K562 (cell line): Measurements from ENCODE around the gene EBF4. TPM values are rescaled to one million over a fixed set of nuclear protein-coding genes. Genes with fewer than 3 reads are reported as not detected.

Source experiments
- ATAC-seq: fragments of 200-7000 bp; cut with Tn5 transposase; 3 replicates; pipeline ENCODE4 v1.9.1; 2020; ENCODE audit warnings: moderate library complexity
- BruUV-seq: library from RNA; stranded (reverse); fragments of 400-500 nt; replicated peaks from 2 replicates; lab custom pipeline; 2021; lab: Mats Ljungman, UMichigan
- CTCF ChIA-PET: fragments of 300-600 bp; formaldehyde crosslinking; extraction: SDS; loops from one replicate; lab custom pipeline; 2021; ENCODE audit warnings: low intra/inter-chr PET ratio; lab: Yijun Ruan, JAX
- POLR2A ChIA-PET: fragments of 300-600, 350-650 bp; sonication (Branson Sonifier 250); formaldehyde crosslinking; extraction: SDS; loops from one replicate; lab custom pipeline; 2021; ENCODE audit warnings: antibody characterized with exemption, inconsistent platforms; lab: Yijun Ruan, JAX
- DNase-seq, 4 experiments: peaks; one replicate each; pipeline versions ENCODE4 v3.0.0 to v3.0.0-alpha.2; 2011 to 2018; ENCODE audit warnings: low spot score in 3 of 4, mixed read lengths in 3 of 4; ENCODE audit errors: extremely low read depth in 1 of 4
- FAIRE-seq: peaks from 2 replicates; lab custom pipeline; 2011; peaks lifted over from hg19 to GRCh38; lab: Jason Lieb, UNC
- H2AFZ ChIP-seq: 2 replicates; pipeline ENCODE4 v1.6.0; 2011; ENCODE audit warnings: low read depth, low read length, control low read depth, inconsistent platforms
- H3K27ac ChIP-seq: fragments of 200-600 bp; 3 replicates; pipeline ENCODE4 v1.8.0; 2011; ENCODE audit warnings: low read depth, mild to moderate bottlenecking, control low read depth, inconsistent platforms, low read length, moderate library complexity, mixed read lengths; ENCODE audit errors: extremely low read depth
- H3K27me3 ChIP-seq, 2 experiments: fragments of 300-600 bp in 1 of 2; 2 replicates in 1 of 2; 3 replicates in 1 of 2; pipeline versions ENCODE4 v1.6.0 to v1.8.0; 2011; ENCODE audit warnings: inconsistent platforms in 2 of 2, low read length in 2 of 2, mild to moderate bottlenecking in 1 of 2, mixed read lengths in 1 of 2, moderate library complexity in 1 of 2; ENCODE audit not compliant: control insufficient read depth in 2 of 2, insufficient read depth in 2 of 2
- H3K36me3 ChIP-seq: fragments of 300-600 bp; 3 replicates; pipeline ENCODE4 v1.8.0; 2011; ENCODE audit warnings: mild to moderate bottlenecking, low read length, inconsistent platforms; ENCODE audit not compliant: control insufficient read depth, insufficient read depth
- H3K4me1 ChIP-seq, 2 experiments: fragments of 200-600 bp in 1 of 2; replicated peaks in 1 of 2; 2 replicates in 1 of 2; 3 replicates in 1 of 2; pipeline versions ENCODE4 v1.5.1 to v1.8.0; 2011; ENCODE audit warnings: inconsistent platforms in 2 of 2, low read length in 2 of 2, mild to moderate bottlenecking in 1 of 2, mixed read lengths in 1 of 2, moderate library complexity in 1 of 2; ENCODE audit not compliant: control insufficient read depth in 2 of 2, insufficient read depth in 2 of 2
- H3K4me2 ChIP-seq: 2 replicates; pipeline ENCODE4 v1.6.1; 2011; ENCODE audit warnings: low read length, control low read depth, inconsistent platforms, mixed read lengths; ENCODE audit not compliant: insufficient read depth
- H3K4me3 ChIP-seq: fragments of 200-600 bp; sonication (generic), shearing (Covaris generic); 2 replicates; pipeline ENCODE4 v1.5.1; 2016; ENCODE audit warnings: control low read depth, inconsistent platforms
- H3K79me2 ChIP-seq: fragments of 200-600 bp; 3 replicates; pipeline ENCODE4 v1.8.0; 2011; ENCODE audit warnings: low read length, inconsistent platforms; ENCODE audit not compliant: control insufficient read depth, insufficient read depth
- H3K9ac ChIP-seq, 2 experiments: 2 replicates each; pipeline versions ENCODE4 v1.6.0 to v1.6.1; 2011; ENCODE audit warnings: low read depth in 2 of 2, low read length in 2 of 2, control low read depth in 1 of 2, inconsistent platforms in 1 of 2, mild to moderate bottlenecking in 1 of 2, mixed read lengths in 1 of 2; ENCODE audit not compliant: insufficient read depth in 1 of 2
- H3K9me1 ChIP-seq: one replicate; pipeline ENCODE4 v1.6.0; 2011; ENCODE audit warnings: inconsistent platforms, mild to moderate bottlenecking, low read length, moderate library complexity; ENCODE audit not compliant: control insufficient read depth, insufficient read depth
- H3K9me3 ChIP-seq: replicated peaks from 2 replicates; pipeline ENCODE4 v1.5.1; 2011; ENCODE audit warnings: low read depth, low read length, inconsistent platforms; ENCODE audit not compliant: control insufficient read depth, insufficient read depth
- H4K20me1 ChIP-seq: replicated peaks from 2 replicates; pipeline ENCODE4 v1.6.1; 2011; ENCODE audit warnings: low read length, inconsistent platforms, mixed read lengths; ENCODE audit not compliant: control insufficient read depth, insufficient read depth
- CEBPZ ChIP-seq: fragments of 150-350 bp; IDR thresholded peaks from 2 replicates; pipeline ENCODE4 v1.6.1; 2014; ENCODE audit warnings: low read depth, mild to moderate bottlenecking, low read length, borderline replicate concordance
- CXXC5 ChIP-seq: fragments of 250-450 bp; sonication (Bioruptor Pico); IDR thresholded peaks from 2 replicates; pipeline ENCODE4 v1.8.0; 2022; ENCODE audit warnings: inconsistent platforms, mild to moderate bottlenecking, moderate library complexity
- ETV6 ChIP-seq, 3 experiments: fragments of 150-350 bp in 1 of 3; sonication (generic) in 1 of 3; formaldehyde crosslinking in 1 of 3; IDR thresholded peaks; 2 replicates each; pipeline versions ENCODE4 v1.6.1 to v1.8.0; 2014 to 2022; ENCODE audit warnings: borderline replicate concordance in 2 of 3, low read depth in 2 of 3, antibody characterized with exemption in 1 of 3, low read length in 1 of 3, mild to moderate bottlenecking in 1 of 3, missing genetic modification reagents in 1 of 3
- NUFIP1 ChIP-seq: fragments of 450-650 bp; IDR thresholded peaks from 2 replicates; pipeline ENCODE4 v1.6.1; 2018; ENCODE audit not compliant: partially characterized antibody
- OTX1 ChIP-seq: fragments of 450-650 bp; formaldehyde crosslinking; IDR thresholded peaks from 2 replicates; pipeline ENCODE4 v1.4.0; 2022; ENCODE audit warnings: mild to moderate bottlenecking
- SAFB2 ChIP-seq: fragments of 200-400 bp; formaldehyde crosslinking; IDR thresholded peaks from 2 replicates; pipeline ENCODE4 v1.6.1; 2018; ENCODE audit warnings: borderline replicate concordance, low read length, low read depth, moderate library complexity; ENCODE audit not compliant: severe bottlenecking
- SNAPC5 ChIP-seq: fragments of 250-450 bp; sonication (Bioruptor Pico); IDR thresholded peaks from 2 replicates; pipeline ENCODE4 v1.8.0; 2021; ENCODE audit warnings: moderate library complexity, mild to moderate bottlenecking, inconsistent platforms
- U2AF1 ChIP-seq: fragments of 200-400 bp; formaldehyde crosslinking; optimal IDR thresholded peaks from 2 replicates; pipeline ENCODE3; 2017; ENCODE audit warnings: mild to moderate bottlenecking, low read depth, low read length, moderate library complexity
- WHSC1 ChIP-seq: IDR thresholded peaks from one replicate; pipeline ENCODE4 v1.6.1; 2012; ENCODE audit warnings: low read length, control low read depth, inconsistent platforms
- ZHX1 ChIP-seq: fragments of 150-350 bp; conservative IDR thresholded peaks from 2 replicates; pipeline ENCODE4 v1.6.1; 2014; ENCODE audit warnings: low read length
- WGBS: fragments of 100-300 bp; shearing (Covaris generic); methylation state at CpG from one replicate; pipeline ENCODE4 v1.1.6; 2016; ENCODE audit warnings: low coverage, mixed read lengths; ENCODE audit not compliant: insufficient coverage; ENCODE audit errors: missing lambda C conversion rate; 5-methylcytosine and 5-hydroxymethylcytosine counted together
- in situ Hi-C: fragments of 300-500 bp; cut with MboI; formaldehyde crosslinking; loops from 4 replicates; pipeline ENCODE4 v1.15.0; 2018; ENCODE audit warnings: inconsistent platforms, mixed read lengths
- intact Hi-C: fragments of 100-400 bp; cut with micrococcal nuclease; formaldehyde crosslinking; loops from 2 replicates; pipeline ENCODE4 v1.14.2; 2022
- polyA plus RNA-seq, 8 experiments: library from polyadenylated mRNA; depleted of rRNA in 4 of 8; stranded (reverse) in 5 of 8; unstranded in 3 of 8; fragments of >200 nt; fragmentation: Nextera tagmentation in 2 of 8; fragmentation: Illumina TruSeq in 1 of 8; extraction: Ambion mirVana in 2 of 8; extraction: Trizol in 1 of 8; gene quantifications; 2 replicates each; pipeline versions ENCODE4 v1.2.1 to v1.2.3, GENCODE V29; 2011 to 2014; ENCODE audit warnings: inconsistent platforms in 1 of 8, missing spikeins in 1 of 8
- total RNA-seq, 7 experiments: library from RNA; depleted of rRNA in 6 of 7; stranded (reverse); fragments of >200 nt in 6 of 7; fragmentation: Illumina TruSeq in 2 of 7; extraction: Trizol in 2 of 7; gene quantifications; 2 replicates each; pipeline versions ENCODE4 v1.2.1 to v1.2.3, GENCODE V29; 2011 to 2021; ENCODE audit warnings: low replicate concordance in 1 of 7

Gene EBF4
- total and polyA plus RNA-seq, 9 of the 15 experiments (the other 6 are each of a cell fraction or from before 2014, with no cell fraction given) = 0.09 TPM; not detected in 8

GRCh38 chr20:2690213-2690612, 2.4 kb upstream of the EBF4 start:
- no TSS peak for BruUV-seq
- Histone ChIP-seq H3K9me3 (no peaks in the 10 kb centered on the region), H3K36me3 (no peaks in the 10 kb centered on the region), H3K4me3 (no peak overlapping the region), H4K20me1 (no peaks in the 10 kb centered on the region), H3K27ac (no peak overlapping the region)
- in situ Hi-C loops = no loop called here
- CTCF ChIA-PET = no interaction called here
- POLR2A ChIA-PET = interaction anchor here (0.5 to 0.8 kb wide), 2 partner anchors 9 to 118 kb away, joined by 3 to 4 read pairs; no protein-coding TSS in a partner anchor
- TF ChIP-seq SAFB2 (no peak), SNAPC5 (CRISPR knock-in tag) (no peak), U2AF1 (no peak), NUFIP1 (no peak), WHSC1 (no peak), ZHX1 (no peak), CEBPZ (no peak), CXXC5 (no peak), OTX1 (CRISPR knock-in tag) (no peak), ETV6 (IDR thresholded peaks at IDR 0.05; ENCODE audit: borderline replicate concordance in 1 of 2, low read depth in 2 of 2, low read length in 1 of 2) (no peak), ETV6 (CRISPR knock-in tag; IDR thresholded peaks at IDR 0.05; ENCODE audit: borderline replicate concordance) (no peak)
- TF ChIP-seq, all 486 proteins: peak for 0
- intact Hi-C loops = no loop called here
- H2AFZ ChIP-seq = no peak overlapping the region
- H3K9ac ChIP-seq = no peak overlapping the region
- 0% methylated on average over 2 of the region's 3 CpGs for WGBS
- ATAC-seq = no peak
- H3K9me1 ChIP-seq = no peaks in the 10 kb centered on the region
- no peak for DNase-seq
- peaks cover 8 to 46% of the 10 kb centered on the region in 2 experiments; a peak in 4 of 5 replicates for H3K27me3 ChIP-seq
- peaks cover 0 to 19% of the 10 kb centered on the region in 2 experiments; a peak in 3 of 5 replicates for H3K4me1 ChIP-seq
- no peak for FAIRE-seq
- no peaks in the 10 kb centered on the region for H3K79me2 ChIP-seq
- H3K4me2 ChIP-seq = no peak overlapping the region
